K562 treated with DMSO at 1 percent for 4 hours (cell line): ENCODE measurements around the gene DIPK1C. TPM values are rescaled to one million over a fixed set of nuclear protein-coding genes. Genes with fewer than 3 reads are reported as not detected.

Experiments used
- total RNA-seq: library from RNA; unstranded; fragments of 300-600 nt; gene quantifications from 2 replicates; pipeline ENCODE4 v1.2.3, GENCODE V29; 2022; ENCODE audit not compliant: insufficient read depth

Gene DIPK1C
- 0.52 and 0.54 TPM in 2 replicates for total RNA-seq

DNA sequence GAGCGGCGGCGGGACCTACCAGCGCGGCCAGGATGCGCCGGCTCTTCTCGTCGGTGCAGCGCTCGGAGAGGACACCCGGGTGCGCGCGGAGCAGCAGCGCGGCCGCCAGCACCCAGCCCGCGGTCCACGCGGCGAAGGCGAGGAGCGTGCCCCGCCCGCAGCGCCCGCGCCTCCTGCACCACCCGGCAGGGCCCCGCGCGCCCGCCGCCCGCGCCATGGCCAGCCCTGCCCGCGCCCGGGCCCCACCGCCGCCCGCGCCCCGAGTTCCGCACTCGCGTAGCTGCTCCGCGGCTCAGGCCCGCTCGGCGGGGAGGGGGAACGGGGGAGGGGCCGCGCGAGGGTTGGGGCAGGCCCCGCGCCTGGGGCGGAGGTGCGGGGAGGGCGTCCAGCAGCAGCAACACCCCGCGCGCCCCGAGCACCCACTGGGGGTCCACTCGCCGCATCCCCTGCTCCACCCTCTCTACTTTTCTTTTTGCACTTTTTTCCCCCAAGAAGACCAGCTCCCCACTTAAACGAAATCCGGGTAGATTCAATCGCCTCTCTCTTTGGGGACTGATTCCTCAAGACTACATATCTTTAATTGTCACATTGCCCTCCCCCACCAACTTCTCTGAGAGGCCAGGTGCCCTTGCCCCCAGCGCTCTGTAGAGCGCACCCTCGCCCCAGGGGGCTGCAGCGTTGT lies at the start of gene DIPK1C:
DIPK1C (minus strand) TSS at position 266 of the 682 bp plus-strand sequence; CDS start at position 217, 49 bp downstream.

DNA sequence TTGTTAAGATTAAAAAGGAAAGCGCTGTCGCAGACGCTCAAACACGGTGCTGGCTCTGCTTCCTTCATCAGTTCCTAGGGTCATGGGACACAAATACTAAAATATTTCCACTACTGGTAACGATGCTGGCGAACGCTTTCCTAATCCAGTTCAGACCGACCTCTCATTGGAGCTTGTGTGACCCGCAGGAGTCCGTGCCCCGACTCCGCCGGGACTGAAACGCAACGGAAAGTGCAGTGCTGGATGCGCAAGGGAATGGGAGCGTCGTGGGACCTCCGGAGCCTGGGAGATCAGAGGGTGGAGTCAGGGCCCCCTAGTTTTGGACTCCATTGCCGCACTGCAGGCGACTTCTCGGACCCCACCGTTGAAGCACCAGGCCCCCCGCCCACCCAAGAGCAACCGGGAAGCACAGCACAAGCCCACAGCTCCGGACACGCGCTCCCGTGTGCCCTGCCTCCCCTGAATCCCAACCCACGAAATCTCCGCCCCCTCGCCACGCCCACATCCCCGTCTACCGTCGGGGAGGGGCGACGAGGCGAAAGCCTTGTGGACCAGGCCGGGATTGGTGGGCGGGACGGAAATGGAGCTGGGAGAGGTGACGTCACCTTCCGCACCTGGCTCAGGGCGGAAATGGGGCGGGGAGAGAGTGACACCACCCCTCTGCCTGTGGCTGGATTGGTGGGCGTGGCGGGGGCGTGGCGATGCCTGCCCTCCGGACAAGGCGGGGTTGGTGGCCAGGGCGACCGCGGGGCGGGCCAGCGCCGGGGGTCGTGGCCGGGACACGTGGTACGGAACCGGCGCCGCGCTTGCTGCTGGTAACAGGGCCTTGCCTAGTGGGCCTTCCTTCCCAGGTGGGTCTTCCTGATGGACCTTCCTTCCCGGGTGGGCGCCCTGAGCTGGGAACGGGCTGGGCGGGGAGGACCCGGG lies 38.7 kb upstream of the DIPK1C start, which contains the start of gene CNDP2:
CNDP2 (plus strand) TSS at position 783 of the 927 bp plus-strand sequence. CDS start 3,611 bp downstream, outside the sequence.

Other genes with a start within 250 kb of the DIPK1C start
- gene CYB5A, start 165.3 kb downstream of the DIPK1C start, total RNA-seq, result 15.1 and 16.2 TPM in 2 replicates
- gene C18orf63, start 141.5 kb downstream of the DIPK1C start, total RNA-seq, result not detected in 2 replicates
- 47.6 and 71.6 TPM in 2 replicates for gene CNDP2, start 39.1 kb upstream of the DIPK1C start, total RNA-seq
- not detected in 2 replicates for gene CNDP1, start 77.2 kb upstream of the DIPK1C start, total RNA-seq
- gene ZNF407, start 140.6 kb upstream of the DIPK1C start, total RNA-seq, result 1.5 and 2.4 TPM in 2 replicates